Measurements from ENCODE around the gene U2AF2. TPM values are rescaled to one million over a fixed set of nuclear protein-coding genes. Genes with fewer than 3 reads are reported as not detected.

The U2AF2 gene
- polyA plus RNA-seq, 1 donor from 2014 or later = 129 TPM

DNA sequence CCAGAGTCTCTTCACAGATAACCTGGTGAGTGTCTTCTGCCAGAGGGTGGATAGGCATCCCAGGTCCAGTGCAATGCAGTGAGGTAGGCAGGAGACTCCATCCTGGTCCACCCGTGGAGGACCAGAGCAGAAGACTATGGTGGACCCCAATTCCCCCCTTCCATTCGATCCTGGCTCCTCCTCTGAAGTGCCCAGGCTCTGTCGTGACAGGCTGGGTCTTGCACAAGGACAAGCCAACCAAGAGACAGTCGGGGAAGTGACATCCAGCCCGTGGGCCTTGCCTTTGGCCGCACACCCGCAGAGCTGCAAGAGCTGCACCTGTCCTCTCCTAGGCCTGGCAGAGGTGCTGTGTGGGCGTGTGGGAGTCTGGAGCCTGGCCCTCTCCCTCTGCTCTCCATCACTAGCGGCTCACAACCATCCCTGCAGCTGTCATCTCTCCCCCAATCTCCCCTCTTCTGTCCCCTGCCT lies 33.6 kb upstream of the U2AF2 start:
- no peak overlapping the region for H3K4me2 ChIP-seq (ENCODE audit: low read length)
- no peak overlapping the region for H3K9ac ChIP-seq (ENCODE audit: low read length)
- no peak overlapping the region for H3K4me3 ChIP-seq (ENCODE audit: low read length)
- peaks cover 8% of the 10 kb centered on the region for H3K79me2 ChIP-seq (replicated peaks; ENCODE audit: insufficient read depth, low read length)
- no peak overlapping the region for H2AFZ ChIP-seq (ENCODE audit: low read depth, low read length)
- TF ChIP-seq TAF1 (IDR thresholded peaks at IDR 0.05; ENCODE audit: low read depth) = no peak
- TF ChIP-seq EZH2 (IDR thresholded peaks at IDR 0.05; ENCODE audit: borderline replicate concordance, insufficient read depth, low read length, poor library complexity, severe bottlenecking) = no peak
- TF ChIP-seq EP300 (conservative IDR thresholded peaks at IDR 0.05; ENCODE audit: poor library complexity, severe bottlenecking) = no peak
- no peak for TF ChIP-seq POLR2AphosphoS5 (IDR thresholded peaks at IDR 0.05)
- no peak for TF ChIP-seq MXI1 (conservative IDR thresholded peaks at IDR 0.05; ENCODE audit: poor library complexity, severe bottlenecking)
- no peak for TF ChIP-seq SMC3 (conservative IDR thresholded peaks at IDR 0.05; ENCODE audit: poor library complexity)
- TF ChIP-seq, protein P1, sequence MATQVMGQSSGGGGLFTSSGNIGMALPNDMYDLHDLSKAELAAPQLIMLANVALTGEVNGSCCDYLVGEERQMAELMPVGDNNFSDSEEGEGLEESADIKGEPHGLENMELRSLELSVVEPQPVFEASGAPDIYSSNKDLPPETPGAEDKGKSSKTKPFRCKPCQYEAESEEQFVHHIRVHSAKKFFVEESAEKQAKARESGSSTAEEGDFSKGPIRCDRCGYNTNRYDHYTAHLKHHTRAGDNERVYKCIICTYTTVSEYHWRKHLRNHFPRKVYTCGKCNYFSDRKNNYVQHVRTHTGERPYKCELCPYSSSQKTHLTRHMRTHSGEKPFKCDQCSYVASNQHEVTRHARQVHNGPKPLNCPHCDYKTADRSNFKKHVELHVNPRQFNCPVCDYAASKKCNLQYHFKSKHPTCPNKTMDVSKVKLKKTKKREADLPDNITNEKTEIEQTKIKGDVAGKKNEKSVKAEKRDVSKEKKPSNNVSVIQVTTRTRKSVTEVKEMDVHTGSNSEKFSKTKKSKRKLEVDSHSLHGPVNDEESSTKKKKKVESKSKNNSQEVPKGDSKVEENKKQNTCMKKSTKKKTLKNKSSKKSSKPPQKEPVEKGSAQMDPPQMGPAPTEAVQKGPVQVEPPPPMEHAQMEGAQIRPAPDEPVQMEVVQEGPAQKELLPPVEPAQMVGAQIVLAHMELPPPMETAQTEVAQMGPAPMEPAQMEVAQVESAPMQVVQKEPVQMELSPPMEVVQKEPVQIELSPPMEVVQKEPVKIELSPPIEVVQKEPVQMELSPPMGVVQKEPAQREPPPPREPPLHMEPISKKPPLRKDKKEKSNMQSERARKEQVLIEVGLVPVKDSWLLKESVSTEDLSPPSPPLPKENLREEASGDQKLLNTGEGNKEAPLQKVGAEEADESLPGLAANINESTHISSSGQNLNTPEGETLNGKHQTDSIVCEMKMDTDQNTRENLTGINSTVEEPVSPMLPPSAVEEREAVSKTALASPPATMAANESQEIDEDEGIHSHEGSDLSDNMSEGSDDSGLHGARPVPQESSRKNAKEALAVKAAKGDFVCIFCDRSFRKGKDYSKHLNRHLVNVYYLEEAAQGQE (IDR thresholded peaks at IDR 0.05; ENCODE audit: borderline replicate concordance) = no peak
- TF ChIP-seq RAD21 (conservative IDR thresholded peaks at IDR 0.05) = no peak
- TF ChIP-seq CTCF (IDR thresholded peaks at IDR 0.05; ENCODE audit: poor library complexity, severe bottlenecking) = no peak
- H3F3A ChIP-seq (ENCODE audit: insufficient read depth, low read length, poor library complexity, severe bottlenecking) = no peaks in the 10 kb centered on the region
- no peaks in the 10 kb centered on the region for H4K20me1 ChIP-seq (ENCODE audit: insufficient read depth)
- no peaks in the 10 kb centered on the region for H3K36me3 ChIP-seq (ENCODE audit: insufficient read depth, low read length)
- no peaks in the 10 kb centered on the region for H3K9me3 ChIP-seq (ENCODE audit: low read length)
- H3K27ac ChIP-seq (ENCODE audit: low read length) = no peak overlapping the region
- no peaks in the 10 kb centered on the region for H3K27me3 ChIP-seq (ENCODE audit: insufficient read depth, low read depth, low read length)
- no peaks in the 10 kb centered on the region for H3K9me2 ChIP-seq (ENCODE audit: insufficient read depth, low read length)

- Histone ChIP-seq H3K9me3 (ENCODE audit: low read length) (no peaks in the 10 kb centered on the region), H3K9me2 (ENCODE audit: insufficient read depth, low read length) (no peaks in the 10 kb centered on the region), H3F3A (ENCODE audit: insufficient read depth, low read length, poor library complexity, severe bottlenecking) (no peaks in the 10 kb centered on the region), H3K36me3 (ENCODE audit: insufficient read depth, low read length) (no peaks in the 10 kb centered on the region), H2AFZ (ENCODE audit: low read depth, low read length) (no peak overlapping the region), H3K4me2 (ENCODE audit: low read length) (no peak overlapping the region), H3K4me3 (ENCODE audit: low read length) (no peak overlapping the region), H3K27ac (ENCODE audit: low read length) (no peak overlapping the region), H3K27me3 (ENCODE audit: insufficient read depth, low read depth, low read length) (no peaks in the 10 kb centered on the region), H4K20me1 (ENCODE audit: insufficient read depth) (no peaks in the 10 kb centered on the region), H3K79me2 (replicated peaks; ENCODE audit: insufficient read depth, low read length) (peaks cover 8% of the 10 kb centered on the region), H3K9ac (ENCODE audit: low read length) (no peak overlapping the region)
- TF ChIP-seq EZH2 (IDR thresholded peaks at IDR 0.05; ENCODE audit: borderline replicate concordance, insufficient read depth, low read length, poor library complexity, severe bottlenecking) (no peak), CTCF (IDR thresholded peaks at IDR 0.05; ENCODE audit: poor library complexity, severe bottlenecking) (no peak), RAD21 (conservative IDR thresholded peaks at IDR 0.05) (no peak), TAF1 (IDR thresholded peaks at IDR 0.05; ENCODE audit: low read depth) (no peak), SMC3 (conservative IDR thresholded peaks at IDR 0.05; ENCODE audit: poor library complexity) (no peak), MXI1 (conservative IDR thresholded peaks at IDR 0.05; ENCODE audit: poor library complexity, severe bottlenecking) (no peak), POLR2AphosphoS5 (IDR thresholded peaks at IDR 0.05) (no peak), EP300 (conservative IDR thresholded peaks at IDR 0.05; ENCODE audit: poor library complexity, severe bottlenecking) (no peak)
- TF ChIP-seq, protein P1 (IDR thresholded peaks at IDR 0.05; ENCODE audit: borderline replicate concordance) = no peak
These were observed 33.1 kb upstream of the U2AF2 start for GRCh38 chr19:55621673-55622231.

Measured in neural cell (in vitro differentiated cells).